IMR-90 (cell line): ENCODE data around the gene HYOU1. TPM values are rescaled to one million over a fixed set of nuclear protein-coding genes. Genes with fewer than 3 reads are reported as not detected.

Experiments
- ATAC-seq: fragments of 200-7000 bp; cut with Tn5 transposase; 2 replicates; pipeline ENCODE4 v1.9.1; 2020; ENCODE audit warnings: low read depth, mild to moderate bottlenecking, moderate library complexity
- BruUV-seq: library from RNA; stranded (reverse); fragments of 400-500 nt; replicated peaks from 2 replicates; lab custom pipeline; 2021; lab: Mats Ljungman, UMichigan
- CTCF ChIA-PET: fragments of 300-600 bp; formaldehyde crosslinking; extraction: SDS; loops from one replicate; lab custom pipeline; 2021; ENCODE audit warnings: antibody characterized with exemption; lab: Yijun Ruan, JAX
- POLR2A ChIA-PET: fragments of 300-600 bp; sonication (Branson Sonifier 250); formaldehyde crosslinking; loops from one replicate; lab custom pipeline; 2022; ENCODE audit warnings: antibody characterized with exemption; ENCODE audit not compliant: unreplicated experiment; lab: Charles Lee
- DNase-seq: peaks from one replicate; pipeline ENCODE4 v3.0.0; 2013
- H2AFZ ChIP-seq: replicated peaks from 2 replicates; pipeline ENCODE3; 2013; ENCODE audit warnings: low read length, mild to moderate bottlenecking; ENCODE audit not compliant: poor library complexity
- H2AK5ac ChIP-seq: 2 replicates; pipeline ENCODE4 v1.6.1; 2013; ENCODE audit warnings: low read depth, low read length, inconsistent platforms
- H2AK9ac ChIP-seq: replicated peaks from 2 replicates; pipeline ENCODE3; 2013; ENCODE audit warnings: mild to moderate bottlenecking, low read depth, low read length, moderate library complexity; ENCODE audit not compliant: poor library complexity
- H2BK120ac ChIP-seq: 2 replicates; pipeline ENCODE4 v1.6.1; 2013; ENCODE audit warnings: low read depth, low read length, inconsistent platforms
- H2BK15ac ChIP-seq: 3 replicates; pipeline ENCODE4 v1.6.1; 2013; ENCODE audit warnings: low read depth, low read length, inconsistent platforms
- H2BK20ac ChIP-seq: 2 replicates; pipeline ENCODE4 v1.6.1; 2013; ENCODE audit warnings: low read depth, mild to moderate bottlenecking, inconsistent platforms, low read length, moderate library complexity
- H2BK5ac ChIP-seq: 2 replicates; pipeline ENCODE4 v1.6.1; 2013; ENCODE audit warnings: mild to moderate bottlenecking, low read depth, low read length, inconsistent platforms; ENCODE audit not compliant: poor library complexity, severe bottlenecking
- H3K14ac ChIP-seq: replicated peaks from 2 replicates; pipeline ENCODE4 v1.6.1; 2013; ENCODE audit warnings: low read depth, low read length, inconsistent platforms
- H3K18ac ChIP-seq: 2 replicates; pipeline ENCODE4 v1.6.1; 2013; ENCODE audit warnings: low read depth, low read length, control low read depth
- H3K23ac ChIP-seq: 2 replicates; pipeline ENCODE4 v1.6.1; 2013; ENCODE audit warnings: low read depth, low read length, inconsistent platforms
- H3K27ac ChIP-seq: 2 replicates; pipeline ENCODE4 v1.5.1; 2013; ENCODE audit warnings: mild to moderate bottlenecking, control low read depth, low read length; ENCODE audit not compliant: insufficient read depth
- H3K27me3 ChIP-seq: 2 replicates; pipeline ENCODE4 v1.6.1; 2013; ENCODE audit warnings: low read length; ENCODE audit not compliant: control insufficient read depth, insufficient read depth
- H3K36me3 ChIP-seq: 2 replicates; pipeline ENCODE4 v1.6.1; 2013; ENCODE audit warnings: low read length, mixed read lengths; ENCODE audit not compliant: control insufficient read depth, insufficient read depth
- H3K4ac ChIP-seq: 2 replicates; pipeline ENCODE4 v1.6.1; 2013; ENCODE audit warnings: low read depth, low read length, inconsistent platforms
- H3K4me1 ChIP-seq: 2 replicates; pipeline ENCODE4 v1.6.1; 2013; ENCODE audit warnings: low read length, mixed read lengths; ENCODE audit not compliant: control insufficient read depth, insufficient read depth
- H3K4me2 ChIP-seq: 2 replicates; pipeline ENCODE4 v1.6.1; 2013; ENCODE audit warnings: low read depth, mild to moderate bottlenecking, control low read depth, low read length, moderate library complexity
- H3K4me3 ChIP-seq: 2 replicates; pipeline ENCODE4 v1.5.1; 2013; ENCODE audit warnings: low read depth, mild to moderate bottlenecking, control low read depth, low read length, moderate library complexity; ENCODE audit not compliant: insufficient read depth
- H3K56ac ChIP-seq: 2 replicates; pipeline ENCODE4 v1.6.1; 2013; ENCODE audit warnings: low read length, inconsistent platforms; ENCODE audit not compliant: insufficient read depth; ENCODE audit errors: extremely low read depth
- H3K79me1 ChIP-seq, 2 experiments: 2 replicates each; pipeline ENCODE4 v1.6.1; 2013; ENCODE audit warnings: low read length in 2 of 2, inconsistent platforms in 1 of 2, low read depth in 1 of 2
- H3K9ac ChIP-seq: 2 replicates; pipeline ENCODE4 v1.6.1; 2013; ENCODE audit warnings: low read depth, low read length, control low read depth
- H3K9me1 ChIP-seq: 2 replicates; pipeline ENCODE4 v1.6.1; 2013; ENCODE audit warnings: low read length, inconsistent platforms; ENCODE audit not compliant: insufficient read depth
- H3K9me3 ChIP-seq: 2 replicates; pipeline ENCODE4 v1.6.1; 2013; ENCODE audit warnings: low read length; ENCODE audit not compliant: control insufficient read depth, insufficient read depth
- H4K20me1 ChIP-seq: 2 replicates; pipeline ENCODE4 v1.6.1; 2013; ENCODE audit warnings: low read length, inconsistent platforms; ENCODE audit not compliant: insufficient read depth
- H4K5ac ChIP-seq: 2 replicates; pipeline ENCODE4 v1.6.1; 2013; ENCODE audit warnings: mild to moderate bottlenecking, low read depth, low read length, control low read depth
- H4K8ac ChIP-seq, 2 experiments: 2 replicates each; pipeline ENCODE4 v1.6.1; 2013; ENCODE audit warnings: low read depth in 2 of 2, low read length in 2 of 2, control low read depth in 1 of 2, inconsistent platforms in 1 of 2
- H4K91ac ChIP-seq: 2 replicates; pipeline ENCODE4 v1.6.1; 2013; ENCODE audit warnings: low read depth, low read length, inconsistent platforms; ENCODE audit not compliant: insufficient read depth
- CEBPB ChIP-seq: IDR thresholded peaks from 2 replicates; pipeline ENCODE4 v1.6.1; 2012; ENCODE audit warnings: low read depth, low read length, improper control_type of control experiment
- CTCF ChIP-seq: conservative IDR thresholded peaks from 2 replicates; pipeline ENCODE4 v1.5.1; 2012; ENCODE audit warnings: mild to moderate bottlenecking, low read depth, low read length, improper control_type of control experiment
- MAFK ChIP-seq: IDR thresholded peaks from 2 replicates; pipeline ENCODE4 v1.6.1; 2012; ENCODE audit warnings: low read depth, low read length, improper control_type of control experiment
- MAZ ChIP-seq: IDR thresholded peaks from 2 replicates; pipeline ENCODE4 v1.6.1; 2012; ENCODE audit warnings: low read depth, mild to moderate bottlenecking, low read length, improper control_type of control experiment, moderate library complexity, borderline replicate concordance
- NFE2L2 ChIP-seq: fragments of 150-350 bp; IDR thresholded peaks from 2 replicates; pipeline ENCODE4 v1.6.1; 2016; ENCODE audit warnings: low read depth, mild to moderate bottlenecking, low read length
- RCOR1 ChIP-seq: IDR thresholded peaks from 2 replicates; pipeline ENCODE4 v1.6.1; 2012; ENCODE audit warnings: mild to moderate bottlenecking, low read length, improper control_type of control experiment; ENCODE audit not compliant: insufficient replicate concordance
- RFX5 ChIP-seq: IDR thresholded peaks from 2 replicates; pipeline ENCODE4 v1.8.0; 2012; ENCODE audit warnings: low read depth, mild to moderate bottlenecking, low read length, moderate library complexity
- SMC3 ChIP-seq: fragments of 150-350 bp; IDR thresholded peaks from 2 replicates; pipeline ENCODE4 v1.6.1; 2016; ENCODE audit warnings: low read depth, mild to moderate bottlenecking, antibody characterized with exemption, low read length, moderate library complexity
- WGBS, 2 experiments: methylation state at CpG; one replicate each; pipeline versions ENCODE4 v1.1.5 to v1.1.7; 2013; ENCODE audit warnings: missing lambda C conversion rate in 2 of 2; ENCODE audit not compliant: insufficient read length in 1 of 2; ENCODE audit errors: extremely low coverage in 2 of 2; 5-methylcytosine and 5-hydroxymethylcytosine counted together
- dilution Hi-C: fragments of 300-500 bp; cut with HindIII; formaldehyde crosslinking; loops from one replicate; pipeline ENCODE4 v1.14.3; 2018; ENCODE audit warnings: low sequenced_read_pairs; ENCODE audit not compliant: unreplicated experiment
- in situ Hi-C: fragments of 300-500 bp; cut with MboI; formaldehyde crosslinking; loops from 3 replicates; pipeline ENCODE4 v1.14.3; 2019; ENCODE audit warnings: low sequenced_read_pairs, inconsistent platforms, mixed read lengths
- intact Hi-C: fragments of 100-400 bp; cut with micrococcal nuclease; formaldehyde crosslinking; loops from 2 replicates; pipeline ENCODE4 v1.10.0; 2022
- polyA plus RNA-seq, 3 experiments: library from polyadenylated mRNA; depleted of rRNA; stranded (reverse); fragments of >200 nt; gene quantifications; 2 replicates each; pipeline ENCODE4 v1.2.3, GENCODE V29; 2012; ENCODE audit warnings: low replicate concordance in 1 of 3
- total RNA-seq: library from RNA; depleted of rRNA; stranded (reverse); fragments of >200 nt; gene quantifications from 2 replicates; pipeline ENCODE4 v1.2.3, GENCODE V29; 2012
- TF ChIP-seq, protein P1 (sequence below): fragments of 150-350 bp; IDR thresholded peaks from 2 replicates; pipeline ENCODE4 v1.6.1; 2016; ENCODE audit warnings: low read depth, mild to moderate bottlenecking, low read length, moderate library complexity, borderline replicate concordance

The HYOU1 gene
- total and polyA plus RNA-seq, 2 of the 4 experiments (the other 2 are of a cell fraction): 117 to 181 TPM

GRCh38 chr11:119041821-119042514 lies 15.0 kb downstream of the HYOU1 start:
- H2BK15ac ChIP-seq: no peak overlapping the region
- no peak overlapping the region for H3K23ac ChIP-seq
- H3K9me3 ChIP-seq: no peaks in the 10 kb centered on the region
- H2BK5ac ChIP-seq: no peak overlapping the region
- in situ Hi-C loops (no loop called here), dilution Hi-C loops (no loop called here), intact Hi-C loops (no loop called here)
- H2AFZ ChIP-seq: no peak overlapping the region
- H2AK5ac ChIP-seq: no peak overlapping the region
- no peak overlapping the region for H3K56ac ChIP-seq
- ChIA-PET CTCF (interaction anchor here (0.6 kb wide), 1 partner anchor 34 kb away, joined by 3 read pairs; no protein-coding TSS in a partner anchor), POLR2A (no interaction called here)
- no peak for TF ChIP-seq RCOR1
- TF ChIP-seq, protein P1, sequence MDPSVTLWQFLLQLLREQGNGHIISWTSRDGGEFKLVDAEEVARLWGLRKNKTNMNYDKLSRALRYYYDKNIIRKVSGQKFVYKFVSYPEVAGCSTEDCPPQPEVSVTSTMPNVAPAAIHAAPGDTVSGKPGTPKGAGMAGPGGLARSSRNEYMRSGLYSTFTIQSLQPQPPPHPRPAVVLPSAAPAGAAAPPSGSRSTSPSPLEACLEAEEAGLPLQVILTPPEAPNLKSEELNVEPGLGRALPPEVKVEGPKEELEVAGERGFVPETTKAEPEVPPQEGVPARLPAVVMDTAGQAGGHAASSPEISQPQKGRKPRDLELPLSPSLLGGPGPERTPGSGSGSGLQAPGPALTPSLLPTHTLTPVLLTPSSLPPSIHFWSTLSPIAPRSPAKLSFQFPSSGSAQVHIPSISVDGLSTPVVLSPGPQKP: no peak
- TF ChIP-seq NFE2L2: no peak
- no peak for TF ChIP-seq CTCF
- no peak for TF ChIP-seq SMC3
- TF ChIP-seq MAZ: no peak
- TF ChIP-seq CEBPB: no peak
- TF ChIP-seq RFX5: no peak
- no peak for TF ChIP-seq MAFK
- no peak overlapping the region for H2BK120ac ChIP-seq
- H2BK20ac ChIP-seq: no peak overlapping the region
- no peak overlapping the region for H3K27ac ChIP-seq
- H4K91ac ChIP-seq: no peak overlapping the region
- DNase-seq: peak; percentile 16
- no peak for ATAC-seq
- no peak overlapping the region for H3K9ac ChIP-seq
- no peak overlapping the region for H3K18ac ChIP-seq
- H3K4me3 ChIP-seq: no peak overlapping the region
- no peak overlapping the region for H3K14ac ChIP-seq
- H3K27me3 ChIP-seq: no peaks in the 10 kb centered on the region
- no peak overlapping the region for H4K8ac ChIP-seq
- peaks cover 18% of the 10 kb centered on the region for H3K36me3 ChIP-seq
- H3K79me1 ChIP-seq: no peaks in the 10 kb centered on the region
- no peaks in the 10 kb centered on the region for H3K9me1 ChIP-seq
- no TSS peak for BruUV-seq
- WGBS, 2 experiments: no CpG with 5 or more reads among the region's 4 CpGs
- H3K4me2 ChIP-seq: no peak overlapping the region
- H4K20me1 ChIP-seq: no peaks in the 10 kb centered on the region; the same call in 1 of the 2 replicates
- H3K4me1 ChIP-seq: no peaks in the 10 kb centered on the region
- no peak overlapping the region for H3K4ac ChIP-seq
- peak overlapping the region; percentile 1 for H2AK9ac ChIP-seq
- no peak overlapping the region for H4K5ac ChIP-seq
